Caki2 (cell line): ENCODE data around the gene TPGS1. TPM values are rescaled to one million over a fixed set of nuclear protein-coding genes. Genes with fewer than 3 reads are reported as not detected.

Experiments used
- DNase-seq: peaks from one replicate; pipeline ENCODE4 v3.0.0-alpha.2; 2015; ENCODE audit warnings: low read depth
- in situ Hi-C: cut with HindIII; loops from 2 replicates; pipeline ENCODE4 v1.10.0; 2016; ENCODE audit warnings: low sequenced_read_pairs, low pct_unique_long_range_greater_than_20kb, mixed read lengths
- total RNA-seq: library from RNA; depleted of rRNA; stranded (reverse); fragments of >200 nt; shearing (Covaris generic); gene quantifications from 2 replicates; pipeline ENCODE4 v1.2.3, GENCODE V29; 2014; ENCODE audit warnings: low replicate concordance; rRNA removed

TPGS1 gene
- total RNA-seq, 1 experiment from 2014 or later = 27.3 TPM

DNA sequence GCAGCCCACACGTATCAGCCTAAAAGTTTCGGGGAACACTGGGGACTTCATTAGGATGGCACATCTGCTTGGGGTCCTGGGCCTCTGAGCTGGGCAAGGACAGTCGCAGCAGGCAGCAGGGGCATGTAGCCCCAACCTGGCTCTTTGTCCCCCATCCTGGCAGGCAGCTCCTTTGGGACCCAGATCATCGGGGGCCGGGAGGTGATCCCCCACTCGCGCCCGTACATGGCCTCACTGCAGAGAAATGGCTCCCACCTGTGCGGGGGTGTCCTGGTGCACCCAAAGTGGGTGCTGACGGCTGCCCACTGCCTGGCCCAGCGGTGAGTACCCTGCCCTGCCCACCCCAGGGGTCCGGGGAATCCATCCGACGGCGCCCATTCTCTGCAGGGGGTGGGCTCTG, 39.8 kb downstream of the TPGS1 start:
- in situ Hi-C loops = no loop called here
- DNase-seq = no peak

DNA sequence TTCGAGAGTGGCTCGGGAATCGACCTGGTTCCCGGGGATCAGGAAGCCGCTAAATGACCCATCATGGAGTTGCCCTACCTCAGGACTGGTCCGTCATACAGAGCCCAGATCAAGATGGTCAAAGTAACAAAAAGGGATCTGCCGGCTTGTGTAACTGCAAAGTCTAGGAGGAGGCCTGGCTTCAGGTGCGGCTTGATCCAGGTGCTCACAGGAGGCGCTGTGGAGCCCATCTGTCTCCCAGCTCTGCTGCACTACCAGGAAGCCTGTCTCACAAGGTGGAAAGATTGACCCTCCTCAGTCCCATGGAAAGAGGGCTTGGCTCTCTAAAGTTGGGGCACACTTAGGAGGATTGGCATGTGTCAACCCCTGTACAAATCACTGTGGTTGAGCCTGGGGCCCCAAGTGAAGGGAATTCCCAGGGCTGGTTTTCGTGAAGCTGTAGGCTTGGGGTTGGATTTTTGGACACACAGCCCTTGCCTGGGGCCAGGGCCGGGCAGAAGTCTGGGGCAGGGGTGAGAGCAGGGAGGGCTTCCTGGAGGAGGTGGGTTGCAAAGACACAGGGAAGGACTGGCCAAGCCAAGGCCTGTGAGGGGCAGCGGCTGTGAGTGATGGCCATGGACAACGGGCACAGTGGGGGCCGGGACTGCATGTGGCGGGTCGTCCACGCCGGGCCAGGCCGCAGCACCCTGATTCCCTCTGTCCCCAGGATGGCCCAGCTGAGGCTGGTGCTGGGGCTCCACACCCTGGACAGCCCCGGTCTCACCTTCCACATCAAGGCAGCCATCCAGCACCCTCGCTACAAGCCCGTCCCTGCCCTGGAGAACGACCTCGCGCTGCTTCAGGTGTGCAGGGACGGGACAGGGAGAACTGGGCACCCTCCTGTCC, 40.8 kb downstream of the TPGS1 start:
- DNase-seq = no peak
- in situ Hi-C loops = no loop called here

DNA sequence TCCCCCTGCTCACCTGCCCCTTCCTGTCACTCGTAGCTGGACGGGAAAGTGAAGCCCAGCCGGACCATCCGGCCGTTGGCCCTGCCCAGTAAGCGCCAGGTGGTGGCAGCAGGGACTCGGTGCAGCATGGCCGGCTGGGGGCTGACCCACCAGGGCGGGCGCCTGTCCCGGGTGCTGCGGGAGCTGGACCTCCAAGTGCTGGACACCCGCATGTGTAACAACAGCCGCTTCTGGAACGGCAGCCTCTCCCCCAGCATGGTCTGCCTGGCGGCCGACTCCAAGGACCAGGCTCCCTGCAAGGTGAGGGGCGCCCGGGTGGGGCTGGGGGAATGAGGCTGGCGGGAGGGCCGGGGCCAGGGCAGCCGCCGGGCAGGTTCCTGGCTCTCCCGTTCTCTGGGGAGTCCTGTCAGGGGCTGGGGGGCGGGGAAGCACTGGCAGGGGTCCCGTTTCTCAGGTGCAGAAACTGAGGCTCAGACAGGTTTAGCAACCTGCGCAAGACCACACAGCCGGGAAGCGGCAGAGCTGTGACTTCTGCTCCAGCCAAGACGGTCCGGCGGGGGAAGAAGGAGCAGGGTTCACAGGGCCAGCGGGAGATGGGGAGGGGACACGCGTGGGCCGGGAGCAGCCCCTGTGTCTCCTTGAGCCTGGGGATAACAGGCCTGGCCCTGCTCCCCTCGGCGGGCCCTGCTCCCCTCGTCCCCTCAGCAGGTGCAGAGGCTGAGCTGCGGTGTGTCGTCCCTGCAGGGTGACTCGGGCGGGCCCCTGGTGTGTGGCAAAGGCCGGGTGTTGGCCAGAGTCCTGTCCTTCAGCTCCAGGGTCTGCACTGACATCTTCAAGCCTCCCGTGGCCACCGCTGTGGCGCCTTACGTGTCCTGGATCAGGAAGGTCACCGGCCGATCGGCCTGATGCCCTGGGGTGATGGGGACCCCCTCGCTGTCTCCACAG, 41.9 kb downstream of the TPGS1 start:
- in situ Hi-C loops = no loop called here
- no peak for DNase-seq

DNA sequence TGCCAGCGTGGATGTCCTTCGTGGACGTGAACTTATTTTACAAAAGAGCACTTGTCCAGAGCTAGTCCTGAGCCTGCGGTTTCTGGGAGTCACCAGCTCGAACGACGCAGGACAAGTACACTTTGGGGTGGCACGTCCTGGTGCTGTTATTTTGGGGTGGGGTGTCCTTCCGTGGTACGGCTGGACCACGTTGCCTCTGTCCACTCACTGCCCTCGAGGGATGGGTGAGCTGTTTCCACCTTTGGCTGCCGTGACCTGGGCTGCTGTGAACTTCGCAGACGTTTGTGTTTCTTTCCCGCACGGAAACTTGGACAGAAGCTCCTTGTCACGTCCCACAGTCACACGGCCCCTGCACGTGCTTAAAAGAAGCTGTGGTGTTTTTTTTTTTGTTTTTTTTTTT, 47.5 kb downstream of the TPGS1 start:
- no peak for DNase-seq
- in situ Hi-C loops = no loop called here

DNA sequence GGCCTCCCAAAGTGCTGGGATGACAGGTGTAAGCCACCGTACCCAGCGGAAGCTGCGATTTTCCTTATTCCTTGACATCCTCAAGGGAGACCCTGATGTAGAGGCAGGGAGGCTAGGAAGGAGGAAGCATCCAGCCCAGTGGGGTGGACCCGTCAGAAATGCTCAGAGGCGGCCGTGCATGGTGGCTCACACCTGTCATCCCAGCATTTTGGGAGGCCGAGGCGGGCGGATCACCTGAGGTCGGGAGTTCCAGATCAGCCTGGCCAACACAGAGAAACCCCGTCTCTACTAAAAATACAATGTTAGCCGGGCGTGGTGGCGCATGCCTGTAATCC, 48.1 kb downstream of the TPGS1 start:
- in situ Hi-C loops = no loop called here
- no peak for DNase-seq

DNA sequence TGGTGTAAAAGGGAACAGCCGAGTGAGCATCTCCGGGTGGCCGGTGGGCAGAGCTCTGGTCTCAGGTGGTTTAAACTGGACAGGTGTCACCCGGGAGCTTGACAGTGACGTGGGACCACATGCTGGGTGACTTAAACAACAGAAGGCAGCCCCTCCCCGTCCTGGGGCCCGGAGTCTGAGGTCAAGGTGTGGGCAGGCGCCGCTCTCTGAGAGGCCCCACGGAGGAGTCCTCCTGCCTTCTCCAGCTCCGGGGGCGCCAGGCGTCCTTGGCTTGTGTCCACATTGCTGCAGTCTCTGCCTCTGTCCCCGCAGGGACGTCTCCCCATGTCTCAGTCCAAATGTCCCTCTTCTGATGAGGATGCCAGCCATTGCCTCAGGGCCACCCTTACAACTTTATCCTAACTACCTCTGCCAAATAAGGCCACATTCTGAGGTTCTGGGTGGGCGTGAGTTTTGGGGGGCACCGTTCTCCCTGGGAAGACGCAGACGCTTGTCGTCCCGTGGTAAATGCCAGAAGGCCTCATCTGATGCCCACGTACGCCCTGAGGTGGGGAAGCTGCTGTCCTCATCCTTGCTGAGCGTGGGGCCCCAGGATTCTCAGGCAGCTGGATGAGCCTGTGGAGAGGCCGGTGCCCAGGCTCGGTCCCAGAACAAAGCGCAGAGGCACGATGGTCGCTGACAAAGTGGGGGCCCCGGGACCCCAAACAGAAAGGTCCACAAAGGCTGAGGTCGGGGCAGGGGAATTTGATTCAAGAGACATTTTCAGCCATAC, 49.5 kb downstream of the TPGS1 start:
- DNase-seq = no peak
- in situ Hi-C loops = no loop called here

DNA sequence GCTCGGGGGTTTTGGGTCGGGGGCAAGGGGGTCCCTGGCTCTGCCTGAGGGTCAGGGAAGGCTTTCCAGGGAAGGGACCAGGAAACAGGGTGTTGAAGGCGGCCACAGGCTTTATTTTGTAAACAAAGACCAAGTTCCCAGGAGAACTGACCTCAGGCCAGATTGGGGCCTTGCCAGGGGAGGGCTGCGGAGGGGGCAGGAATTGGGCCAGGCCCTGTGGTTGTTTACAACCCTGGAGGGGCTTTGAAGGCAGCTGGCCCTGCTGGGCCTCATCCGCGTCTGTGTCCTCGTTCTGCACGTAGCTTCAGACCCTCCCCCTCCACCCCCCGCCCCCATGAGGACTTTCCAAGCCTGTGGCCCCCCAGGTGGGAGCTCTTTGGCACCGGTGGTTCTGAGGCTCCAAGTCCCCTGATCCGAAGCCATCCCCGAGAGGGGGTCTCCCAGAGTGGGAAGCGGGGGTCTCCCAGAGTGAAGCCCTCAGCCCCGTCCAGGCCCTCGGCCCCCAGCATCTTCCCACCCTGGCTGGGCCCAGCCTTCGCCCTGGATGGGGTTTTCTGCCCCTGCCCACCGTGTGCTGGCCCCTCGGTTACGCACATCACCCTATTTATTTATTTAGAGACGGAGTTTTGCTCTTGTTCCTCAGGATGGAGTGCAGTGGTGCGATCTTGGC, 51.6 kb downstream of the TPGS1 start:
- no peak for DNase-seq
- in situ Hi-C loops = no loop called here

DNA sequence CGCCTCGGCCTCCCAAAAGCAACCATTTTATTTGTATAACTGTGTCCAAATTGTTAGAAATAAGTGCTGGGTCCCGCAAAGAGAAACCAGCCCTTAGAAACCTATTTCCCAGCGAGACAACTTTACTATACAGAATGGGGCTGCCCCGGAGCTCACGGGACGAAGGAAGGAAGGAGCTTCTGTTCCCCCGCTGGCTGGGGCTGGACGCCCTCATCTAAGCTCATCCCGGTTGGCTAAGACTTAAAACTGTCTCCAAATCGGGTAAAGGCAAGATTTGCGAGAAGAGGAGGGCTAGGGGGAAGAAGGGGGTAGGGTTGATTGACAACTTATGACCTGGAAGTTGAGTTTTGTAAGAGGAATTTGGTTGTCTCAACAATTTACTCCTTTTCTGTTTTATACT, 52.8 kb downstream of the TPGS1 start:
- in situ Hi-C loops = no loop called here
- DNase-seq = no peak

DNA sequence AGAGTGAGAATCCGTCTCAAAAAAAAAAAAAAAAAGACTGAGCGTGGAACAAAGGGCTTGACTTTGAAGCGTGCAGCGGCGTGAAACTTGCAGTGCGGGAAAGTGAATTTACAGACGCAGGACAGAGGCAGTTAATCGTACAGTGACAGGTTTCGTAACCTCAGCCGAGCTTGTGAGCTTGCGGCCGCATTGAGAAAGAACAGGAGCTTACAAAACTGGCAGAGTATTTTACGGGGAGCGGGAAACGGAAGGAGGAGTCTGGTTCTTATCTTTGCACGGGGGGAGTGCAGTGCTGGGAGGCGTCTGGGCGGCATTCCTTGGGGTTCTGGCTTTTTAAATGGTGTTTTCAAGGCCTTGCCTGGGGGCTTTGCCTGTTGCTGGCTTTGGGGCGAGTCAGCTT, 59.1 kb downstream of the TPGS1 start:
- in situ Hi-C loops = no loop called here
- no peak for DNase-seq

DNA sequence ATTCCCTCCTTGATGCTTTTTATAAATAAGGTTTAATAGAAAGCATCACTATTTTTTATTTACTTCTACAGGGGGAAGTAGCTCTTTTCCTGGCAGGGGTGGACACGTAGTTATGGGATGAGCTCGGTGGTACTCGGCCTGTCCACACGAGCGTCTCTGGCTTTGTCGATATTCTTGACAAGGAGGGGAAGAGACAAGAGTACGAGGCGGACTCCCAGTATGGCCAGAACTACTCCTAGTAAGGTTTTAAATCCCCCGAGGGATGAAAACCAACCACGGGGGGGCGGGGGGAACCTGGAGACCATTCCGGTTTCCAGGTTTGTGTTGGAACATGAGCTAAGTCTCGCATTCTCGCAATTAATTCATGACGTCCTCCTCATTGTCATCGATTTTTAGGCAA, 59.5 kb downstream of the TPGS1 start:
- in situ Hi-C loops = no loop called here
- DNase-seq = no peak

DNA sequence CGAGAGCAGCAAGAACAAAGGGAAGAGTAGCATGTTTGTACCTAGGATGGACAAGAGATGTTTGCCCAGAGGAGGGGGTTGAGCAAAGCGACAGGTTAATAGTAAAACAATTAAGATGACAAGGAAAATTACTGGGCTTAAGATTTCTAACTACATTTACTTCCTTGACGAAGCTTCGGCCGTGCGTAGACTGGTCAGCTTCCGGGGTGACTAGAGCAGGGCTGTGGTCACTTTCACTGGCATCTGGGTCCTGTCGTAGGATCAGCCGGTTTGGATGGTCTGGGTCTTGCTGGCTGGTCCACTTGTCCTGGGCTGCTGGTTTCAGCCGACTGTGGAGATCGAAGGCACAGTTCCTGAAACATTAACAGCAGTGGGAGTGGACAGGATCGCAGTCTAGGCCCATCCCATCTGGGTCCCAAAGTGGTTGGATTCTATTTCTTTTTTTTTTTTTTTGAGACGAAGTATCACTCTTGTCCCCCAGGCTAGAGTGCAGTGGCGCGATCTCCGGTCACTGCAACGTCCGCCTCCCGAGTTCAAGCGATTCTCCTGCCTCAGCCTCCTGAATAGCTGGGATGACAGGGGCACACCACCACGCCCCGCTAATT, 60.1 kb downstream of the TPGS1 start:
- in situ Hi-C loops = no loop called here
- no peak for DNase-seq

Other genes with a start within 250 kb of the TPGS1 start
- 128 and 155 TPM in 2 replicates for gene PLPP2, start 216.1 kb upstream of the TPGS1 start, total RNA-seq
- 6.1 and 9.4 TPM in 2 replicates for gene MIER2, start 162.7 kb upstream of the TPGS1 start, total RNA-seq
- 1.8 and 2.1 TPM in 2 replicates for gene C2CD4C, start 98.3 kb upstream of the TPGS1 start, total RNA-seq
- gene SHC2, start 46.5 kb upstream of the TPGS1 start, total RNA-seq = 0.98 and 1.2 TPM in 2 replicates
- not detected in 2 replicates for gene MADCAM1, start 11.0 kb upstream of the TPGS1 start, total RNA-seq
- 35.0 and 38.4 TPM in 2 replicates for gene CDC34, start 24.3 kb downstream of the TPGS1 start, total RNA-seq
- not detected in 2 replicates for gene GZMM, start 36.6 kb downstream of the TPGS1 start, total RNA-seq
- gene BSG, start 65.1 kb downstream of the TPGS1 start, total RNA-seq = 255 and 330 TPM in 2 replicates
- 2.1 and 3.2 TPM in 2 replicates for gene HCN2, start 82.4 kb downstream of the TPGS1 start, total RNA-seq
- gene POLRMT, start 126.0 kb downstream of the TPGS1 start, total RNA-seq = 30.4 and 40.5 TPM in 2 replicates
- not detected in 2 replicates for gene FGF22, start 132.4 kb downstream of the TPGS1 start, total RNA-seq
- 21.3 and 30.9 TPM in 2 replicates for gene RNF126, start 155.7 kb downstream of the TPGS1 start, total RNA-seq
- gene FSTL3, start 168.9 kb downstream of the TPGS1 start, total RNA-seq = 83.8 and 95.5 TPM in 2 replicates
- gene PRSS57, start 188.0 kb downstream of the TPGS1 start, total RNA-seq = 2.0 TPM in 1 of 2 replicates, not detected in the other
- gene PALM, start 201.4 kb downstream of the TPGS1 start, total RNA-seq = 14.1 and 20.5 TPM in 2 replicates
- gene MISP, start 243.6 kb downstream of the TPGS1 start, total RNA-seq = 3.9 and 9.6 TPM in 2 replicates